ENCODE measurements around the gene SV2B.
"Not testable (repeated sequence)": the region's sequence is repeated elsewhere in the genome, so short reads cannot be mapped to it uniquely, and the experiment has no call there.

SV2B gene

DNA sequence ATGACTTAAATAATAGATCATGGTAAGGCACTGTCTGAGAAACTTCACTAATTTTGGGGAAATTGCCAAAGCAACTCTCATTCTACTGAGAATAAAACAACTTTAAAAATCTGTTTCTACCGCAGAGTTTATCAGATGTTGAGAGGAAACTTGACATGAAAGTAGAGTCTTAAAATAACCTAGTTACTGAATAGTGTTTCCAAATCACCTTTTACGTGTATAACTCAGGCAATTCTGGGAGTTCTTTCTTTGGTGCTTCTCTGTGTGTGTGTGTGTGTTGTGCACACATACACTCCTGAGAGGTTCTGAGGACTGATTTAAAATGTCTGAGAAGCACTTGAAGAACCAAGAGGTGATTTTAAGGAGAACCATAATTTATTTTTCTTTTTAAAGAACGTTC, 236.6 kb downstream of the SV2B start:
- DNase-seq: no peak

- no peak for DNase-seq
Measured at GRCh38 chr15:91338766-91339165, 238.7 kb downstream of the SV2B start.

DNA sequence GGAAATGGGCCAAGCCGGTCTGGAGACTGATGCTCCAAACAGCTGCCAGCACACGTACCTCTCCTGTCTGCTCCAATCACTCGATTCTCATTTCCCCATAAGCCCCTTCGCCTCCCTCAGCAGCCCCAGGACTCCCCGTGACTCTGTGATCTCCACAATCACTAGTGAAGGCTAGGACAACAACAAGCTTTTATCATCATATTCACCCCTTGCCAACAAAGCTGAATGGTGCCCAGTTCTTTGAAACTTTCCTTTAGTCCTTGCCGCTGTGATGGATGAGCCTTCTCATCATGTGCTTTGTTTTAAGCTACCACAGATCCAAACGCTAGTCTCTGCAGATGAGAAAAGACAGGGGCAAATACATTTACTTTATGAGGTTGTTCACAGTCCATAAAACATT, 242.0 kb downstream of the SV2B start:
- no peak for DNase-seq

GRCh38 chr15:91344912-91345311, 244.9 kb downstream of the SV2B start:
- DNase-seq: not testable (repeated sequence)

GRCh38 chr15:91345736-91346135, 245.7 kb downstream of the SV2B start:
- DNase-seq: no peak

- no peak for DNase-seq
Measured at GRCh38 chr15:91346259-91346658, 246.2 kb downstream of the SV2B start.

- no peak for DNase-seq
Measured at GRCh38 chr15:91348752-91349500, 248.9 kb downstream of the SV2B start.

Measured in stimulated activated CD4-positive, alpha-beta T cell treated with anti-CD3 and anti-CD28 coated beads, Interleukin-4, amount 100 ng/mL, for 24 hours (primary cell).